ENCODE data around the gene DR1. TPM values are rescaled to one million over a fixed set of nuclear protein-coding genes. Genes with fewer than 3 reads are reported as not detected.

The DR1 gene
- total and polyA plus RNA-seq, 3 donors from 2014 or later: 56.0 to 133 (median 62.1) TPM

- WGBS, 2 donors: 41 to 48% methylated on average over 3 of the region's 3 CpGs
- Histone ChIP-seq H3K9me3 (no peaks in the 10 kb centered on the region), H3K4me3 (no peak overlapping the region), H3K36me3 (ENCODE audit: low read depth, missing control alignments) (no peaks in the 10 kb centered on the region), H3K27me3 (no peaks in the 10 kb centered on the region), H3K27ac (no peak overlapping the region), H3K4me1 (no peaks in the 10 kb centered on the region)
- TF ChIP-seq CTCF (IDR thresholded peaks at IDR 0.05) (no peak), POLR2A (IDR thresholded peaks at IDR 0.05) (no peak)
- intact Hi-C loops (cut with DNase I; ENCODE audit: low total_unique reads): no loop called here
- DNase-seq: no peak
Measured at GRCh38 chr1:93414749-93415148, 69.0 kb downstream of the DR1 start.

- 82 to 84% methylated on average over 3 of the region's 3 CpGs for WGBS, 2 donors
- no peaks in the 10 kb centered on the region for H3K4me1 ChIP-seq
- H3K27ac ChIP-seq: no peak overlapping the region
- no peaks in the 10 kb centered on the region for H3K36me3 ChIP-seq (ENCODE audit: low read depth, missing control alignments)
- no peaks in the 10 kb centered on the region for H3K27me3 ChIP-seq
- DNase-seq: no peak
- no peak overlapping the region for H3K4me3 ChIP-seq
- intact Hi-C loops (cut with DNase I; ENCODE audit: low total_unique reads): no loop called here
- no peak for TF ChIP-seq CTCF (IDR thresholded peaks at IDR 0.05)
- no peak for TF ChIP-seq POLR2A (IDR thresholded peaks at IDR 0.05)
- H3K9me3 ChIP-seq: no peaks in the 10 kb centered on the region
Measured at GRCh38 chr1:93415296-93415695, 69.6 kb downstream of the DR1 start.

- no peak for DNase-seq
- Histone ChIP-seq H3K4me3 (no peak overlapping the region), H3K27ac (no peak overlapping the region), H3K9me3 (no peaks in the 10 kb centered on the region), H3K27me3 (no peaks in the 10 kb centered on the region), H3K36me3 (ENCODE audit: low read depth, missing control alignments) (no peaks in the 10 kb centered on the region), H3K4me1 (no peaks in the 10 kb centered on the region)
- intact Hi-C loops (cut with DNase I; ENCODE audit: low total_unique reads): no loop called here
- TF ChIP-seq CTCF (IDR thresholded peaks at IDR 0.05) (no peak), POLR2A (IDR thresholded peaks at IDR 0.05) (no peak)
- WGBS, 2 donors: 94 to 97% methylated on average over 2 of the region's 2 CpGs
Measured at GRCh38 chr1:93416183-93416582, 70.5 kb downstream of the DR1 start.

Small RNAs within 50 kb of the gene (small RNA-seq; reads per million reads assigned to genes)
- gene RF00019: 0 reads per million in 2 donors

Other genes starting within 250 kb of the DR1 start
- 10 to 100 TPM; 48.1 to 50.0 TPM for gene TMED5, start 165.5 kb upstream of the DR1 start, total RNA-seq
- gene TMED5, start 165.5 kb upstream of the DR1 start, polyA plus RNA-seq (ENCODE audit: insufficient read depth, low read depth, low replicate concordance): 39.2 TPM
- 10 to 100 TPM; 19.4 to 38.3 TPM for gene CCDC18, start 165.2 kb upstream of the DR1 start, total RNA-seq
- 3.9 TPM for gene CCDC18, start 165.2 kb upstream of the DR1 start, polyA plus RNA-seq (ENCODE audit: insufficient read depth, low read depth, low replicate concordance)
- 10 to 100 TPM; 46.5 to 54.4 TPM for gene FNBP1L, start 102.2 kb downstream of the DR1 start, total RNA-seq
- 21.9 TPM for gene FNBP1L, start 102.2 kb downstream of the DR1 start, polyA plus RNA-seq (ENCODE audit: insufficient read depth, low read depth, low replicate concordance)

All from testis (tissue), 3 donors.